Measurements from ENCODE around the gene PRPF40B. TPM values are rescaled to one million over a fixed set of nuclear protein-coding genes. Genes with fewer than 3 reads are reported as not detected.

PRPF40B gene
- total RNA-seq, 1 donor from 2014 or later = 18.1 TPM

GRCh38 chr12:49626169-49626835 is 2.9 kb downstream of the PRPF40B start:
- no peaks in the 10 kb centered on the region for H3K79me2 ChIP-seq (ENCODE audit: low read depth)
- H3K36me3 ChIP-seq = no peaks in the 10 kb centered on the region
- peaks cover 36% of the 10 kb centered on the region for H3F3A ChIP-seq (ENCODE audit: low read depth)
- no peaks in the 10 kb centered on the region for H3K36me3 Mint-ChIP-seq
- no peak for DNase-seq (ENCODE audit: low spot score)
- TF ChIP-seq, protein P1, sequence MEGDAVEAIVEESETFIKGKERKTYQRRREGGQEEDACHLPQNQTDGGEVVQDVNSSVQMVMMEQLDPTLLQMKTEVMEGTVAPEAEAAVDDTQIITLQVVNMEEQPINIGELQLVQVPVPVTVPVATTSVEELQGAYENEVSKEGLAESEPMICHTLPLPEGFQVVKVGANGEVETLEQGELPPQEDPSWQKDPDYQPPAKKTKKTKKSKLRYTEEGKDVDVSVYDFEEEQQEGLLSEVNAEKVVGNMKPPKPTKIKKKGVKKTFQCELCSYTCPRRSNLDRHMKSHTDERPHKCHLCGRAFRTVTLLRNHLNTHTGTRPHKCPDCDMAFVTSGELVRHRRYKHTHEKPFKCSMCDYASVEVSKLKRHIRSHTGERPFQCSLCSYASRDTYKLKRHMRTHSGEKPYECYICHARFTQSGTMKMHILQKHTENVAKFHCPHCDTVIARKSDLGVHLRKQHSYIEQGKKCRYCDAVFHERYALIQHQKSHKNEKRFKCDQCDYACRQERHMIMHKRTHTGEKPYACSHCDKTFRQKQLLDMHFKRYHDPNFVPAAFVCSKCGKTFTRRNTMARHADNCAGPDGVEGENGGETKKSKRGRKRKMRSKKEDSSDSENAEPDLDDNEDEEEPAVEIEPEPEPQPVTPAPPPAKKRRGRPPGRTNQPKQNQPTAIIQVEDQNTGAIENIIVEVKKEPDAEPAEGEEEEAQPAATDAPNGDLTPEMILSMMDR (IDR thresholded peaks at IDR 0.05) = no peak
- TF ChIP-seq EZH2phosphoT487 (IDR thresholded peaks at IDR 0.05) (no peak), EZH2 (IDR thresholded peaks at IDR 0.05) (no peak)
- peaks cover 7% of the 10 kb centered on the region for H3K27me3 Mint-ChIP-seq (ENCODE audit: insufficient read depth, low read depth)
- H3K4me1 Mint-ChIP-seq = peaks cover 20% of the 10 kb centered on the region
- no peak overlapping the region for H3K27ac Mint-ChIP-seq
- H3K27ac ChIP-seq = no peak overlapping the region
- no peak overlapping the region for H3K4me3 Mint-ChIP-seq
- no peak overlapping the region for H3K4me3 ChIP-seq
- H3K9me3 ChIP-seq (ENCODE audit: low read depth) = no peaks in the 10 kb centered on the region
- no peak overlapping the region for H2AFZ ChIP-seq (replicated peaks)
- H3K9me3 Mint-ChIP-seq = no peaks in the 10 kb centered on the region
- no peaks in the 10 kb centered on the region for H4K20me1 ChIP-seq (ENCODE audit: low read depth)
- H3K4me2 ChIP-seq = no peak overlapping the region
- no peak overlapping the region for H3K9ac ChIP-seq
- H3K27me3 ChIP-seq = peaks cover 8% of the 10 kb centered on the region
- peaks cover 12% of the 10 kb centered on the region for H3K4me1 ChIP-seq

DNA sequence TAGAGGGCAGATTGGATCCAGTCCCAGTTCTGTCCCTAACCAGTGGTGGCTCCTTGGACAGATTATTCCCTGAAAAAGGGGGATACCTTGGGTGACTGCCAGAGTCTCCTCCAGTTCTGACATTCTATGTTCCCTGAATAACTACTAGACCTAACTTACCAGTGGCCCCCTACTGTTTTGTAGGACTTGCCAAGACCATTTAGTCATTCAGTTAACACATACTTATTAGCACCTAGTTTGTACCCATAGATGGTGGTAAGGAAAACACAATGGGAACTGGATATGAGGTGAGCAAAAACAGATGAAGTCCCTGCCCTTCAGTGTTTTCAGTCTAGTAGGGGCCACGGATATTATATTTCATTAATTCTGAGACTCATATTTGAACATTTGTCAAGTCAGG is 3.5 kb downstream of the PRPF40B start:
- TF ChIP-seq EZH2 (IDR thresholded peaks at IDR 0.05) = no peak
- TF ChIP-seq, protein P1 (IDR thresholded peaks at IDR 0.05) = no peak
- no peak for TF ChIP-seq EZH2phosphoT487 (IDR thresholded peaks at IDR 0.05)
- DNase-seq (ENCODE audit: low spot score) = no peak
- peaks cover 2% of the 10 kb centered on the region for H3K36me3 Mint-ChIP-seq
- H3K4me3 Mint-ChIP-seq = no peak overlapping the region
- Histone ChIP-seq H3K9me3 (ENCODE audit: low read depth) (no peaks in the 10 kb centered on the region), H3K9ac (no peak overlapping the region), H3K36me3 (no peaks in the 10 kb centered on the region), H3K27ac (no peak overlapping the region), H3K79me2 (ENCODE audit: low read depth) (no peaks in the 10 kb centered on the region), H3K4me3 (no peak overlapping the region), H4K20me1 (ENCODE audit: low read depth) (no peaks in the 10 kb centered on the region), H3F3A (ENCODE audit: low read depth) (peaks cover 31% of the 10 kb centered on the region), H3K4me2 (no peak overlapping the region), H3K4me1 (peaks cover 7% of the 10 kb centered on the region), H2AFZ (replicated peaks) (no peak overlapping the region), H3K27me3 (peaks cover 2% of the 10 kb centered on the region)
- peaks cover 14% of the 10 kb centered on the region for H3K4me1 Mint-ChIP-seq
- H3K27me3 Mint-ChIP-seq (ENCODE audit: insufficient read depth, low read depth) = peaks cover 7% of the 10 kb centered on the region
- no peak overlapping the region for H3K27ac Mint-ChIP-seq
- H3K9me3 Mint-ChIP-seq = no peaks in the 10 kb centered on the region

DNA sequence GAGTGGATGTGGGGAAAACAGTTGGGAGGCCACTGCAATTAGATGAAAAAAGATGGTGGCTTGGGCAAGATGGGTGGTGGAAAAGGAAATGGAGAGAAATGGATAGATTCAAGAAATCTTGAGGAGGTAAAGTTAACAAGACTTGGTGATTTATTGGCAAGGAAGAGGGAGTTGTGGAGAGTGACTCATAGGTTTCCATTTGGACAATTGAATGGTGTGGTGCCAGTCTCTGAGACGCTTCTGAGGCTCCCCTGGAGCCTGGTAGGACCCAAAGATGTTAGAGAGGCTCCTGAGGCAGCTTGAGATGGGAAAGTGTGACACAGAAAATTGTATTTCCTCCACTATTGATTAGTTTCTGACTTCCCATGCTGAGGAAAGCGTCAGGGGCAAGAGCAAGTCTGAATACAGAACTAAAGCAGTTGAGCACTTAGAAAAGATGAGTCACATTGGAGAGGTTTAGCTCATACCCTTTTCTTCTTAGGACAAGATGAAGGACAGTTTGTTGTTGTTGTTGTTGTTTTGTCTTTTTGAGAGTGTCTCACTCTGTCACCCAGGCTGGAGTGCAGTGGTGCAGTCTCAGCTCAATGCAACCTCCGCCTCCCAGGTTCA is 4.5 kb downstream of the PRPF40B start:
- H3K36me3 Mint-ChIP-seq = peaks cover 5% of the 10 kb centered on the region
- DNase-seq (ENCODE audit: low spot score) = no peak
- no peaks in the 10 kb centered on the region for H3K9me3 Mint-ChIP-seq
- H3K36me3 ChIP-seq = no peaks in the 10 kb centered on the region
- no peak overlapping the region for H3K9ac ChIP-seq
- no peak overlapping the region for H3K4me3 Mint-ChIP-seq
- H3K27me3 Mint-ChIP-seq (ENCODE audit: insufficient read depth, low read depth) = peaks cover 7% of the 10 kb centered on the region
- H3K79me2 ChIP-seq (ENCODE audit: low read depth) = no peaks in the 10 kb centered on the region
- no peaks in the 10 kb centered on the region for H3K27me3 ChIP-seq
- H3K4me3 ChIP-seq = no peak overlapping the region
- H3K4me1 ChIP-seq = no peaks in the 10 kb centered on the region
- H3K9me3 ChIP-seq (ENCODE audit: low read depth) = no peaks in the 10 kb centered on the region
- peaks cover 21% of the 10 kb centered on the region for H3F3A ChIP-seq (ENCODE audit: low read depth)
- no peak overlapping the region for H3K27ac Mint-ChIP-seq
- no peaks in the 10 kb centered on the region for H4K20me1 ChIP-seq (ENCODE audit: low read depth)
- H2AFZ ChIP-seq (replicated peaks) = no peak overlapping the region
- peaks cover 7% of the 10 kb centered on the region for H3K4me1 Mint-ChIP-seq
- H3K27ac ChIP-seq = no peak overlapping the region
- H3K4me2 ChIP-seq = no peak overlapping the region
- no peak for TF ChIP-seq EZH2 (IDR thresholded peaks at IDR 0.05)
- no peak for TF ChIP-seq EZH2phosphoT487 (IDR thresholded peaks at IDR 0.05)
- TF ChIP-seq, protein P1 (IDR thresholded peaks at IDR 0.05) = no peak

Measured in neural progenitor cell (in vitro differentiated cells).